HG03175 (cell line): ENCODE results near the gene ANAPC1.
"Not testable (repeated sequence)": the region's sequence is repeated elsewhere in the genome, so short reads cannot be mapped to it uniquely, and the experiment has no call there.

Source experiments
- ATAC-seq: cut with Tn5 transposase; IDR thresholded peaks from one replicate; pipeline ENCODE4 v1.9.1; 2021; ENCODE audit warnings: mild to moderate bottlenecking, moderate library complexity; ENCODE audit not compliant: unreplicated experiment

Gene ANAPC1

DNA sequence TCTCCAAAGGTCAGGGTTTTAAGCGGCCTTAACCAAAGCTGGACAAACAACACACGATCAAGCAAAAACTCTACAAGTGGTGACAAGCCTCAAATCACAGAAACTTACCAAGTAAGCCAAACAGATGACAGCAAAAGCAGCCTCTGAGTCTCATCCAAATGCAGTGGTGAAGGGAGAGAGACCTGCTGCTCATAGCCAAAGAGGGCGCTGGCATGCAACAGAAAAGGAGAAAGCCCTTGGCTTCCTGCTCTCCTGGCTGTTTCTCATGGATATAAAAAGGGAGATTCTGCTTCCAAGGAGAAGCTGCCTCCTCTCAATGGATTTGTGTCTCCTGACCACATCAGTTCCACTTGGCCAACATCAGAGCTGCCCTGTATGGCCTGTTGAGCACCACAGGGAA lies 142.5 kb downstream of the ANAPC1 start:
- not testable (repeated sequence) for ATAC-seq

DNA sequence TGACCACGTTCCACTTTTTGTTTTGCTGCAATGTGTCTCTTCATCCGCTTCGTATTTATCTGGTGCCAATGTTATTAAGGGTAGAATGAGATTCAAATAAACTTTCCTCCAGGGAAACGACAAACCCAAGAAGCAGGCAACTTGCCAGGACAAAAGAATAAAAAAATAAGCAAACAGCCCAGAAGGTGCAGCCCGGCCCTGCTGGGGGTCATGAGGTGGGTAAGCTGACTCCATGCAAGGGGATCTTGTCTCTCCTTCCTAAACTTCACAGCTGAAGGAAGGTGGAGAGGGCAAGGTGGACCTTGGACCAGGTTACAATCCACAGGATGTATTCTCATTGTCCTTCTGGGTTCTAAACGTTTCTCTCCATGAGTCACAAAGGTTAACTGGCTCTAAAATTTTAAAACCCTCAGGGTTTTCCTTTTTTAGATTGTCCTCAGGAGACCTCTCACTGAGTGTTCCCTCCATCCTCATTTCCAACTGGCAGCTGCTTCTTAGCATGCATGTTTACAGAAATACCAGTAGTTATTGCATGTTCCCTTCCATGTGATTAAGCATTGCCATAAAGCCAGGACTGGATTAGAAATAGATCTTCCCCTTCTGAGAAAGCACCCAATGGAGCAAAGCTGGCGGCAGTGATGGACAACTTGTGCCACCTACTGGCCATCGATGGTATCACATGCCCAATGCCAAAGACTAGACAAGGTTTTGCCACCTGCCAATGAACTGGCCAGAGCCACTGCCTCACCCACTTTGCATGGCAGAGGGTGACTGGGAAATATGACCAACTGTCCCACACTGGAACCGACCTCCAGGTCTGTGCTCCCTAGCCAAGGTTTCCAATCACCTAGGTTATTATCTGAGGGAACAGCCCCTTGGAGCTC lies 147.9 kb downstream of the ANAPC1 start:
- ATAC-seq = peak; percentile 60

DNA sequence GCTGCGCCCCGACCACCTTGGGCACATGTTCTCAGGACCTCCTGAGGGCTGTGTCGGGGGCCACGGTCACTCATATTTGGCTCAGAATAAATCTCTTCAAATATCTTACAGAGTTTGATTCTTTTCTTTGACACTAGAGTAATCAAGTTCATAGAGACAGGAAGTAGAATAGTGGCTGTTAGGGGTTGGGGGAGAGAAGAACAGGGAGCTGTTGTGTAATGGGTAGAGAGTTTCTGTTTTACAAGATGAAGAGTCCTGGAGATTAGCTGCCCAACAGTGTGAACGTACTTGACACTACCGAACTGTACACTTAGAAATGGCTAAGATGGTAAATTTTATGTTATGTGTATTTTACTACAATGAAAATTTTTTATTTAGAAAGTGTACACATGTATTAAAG lies 148.6 kb downstream of the ANAPC1 start:
- not testable (repeated sequence) for ATAC-seq

DNA sequence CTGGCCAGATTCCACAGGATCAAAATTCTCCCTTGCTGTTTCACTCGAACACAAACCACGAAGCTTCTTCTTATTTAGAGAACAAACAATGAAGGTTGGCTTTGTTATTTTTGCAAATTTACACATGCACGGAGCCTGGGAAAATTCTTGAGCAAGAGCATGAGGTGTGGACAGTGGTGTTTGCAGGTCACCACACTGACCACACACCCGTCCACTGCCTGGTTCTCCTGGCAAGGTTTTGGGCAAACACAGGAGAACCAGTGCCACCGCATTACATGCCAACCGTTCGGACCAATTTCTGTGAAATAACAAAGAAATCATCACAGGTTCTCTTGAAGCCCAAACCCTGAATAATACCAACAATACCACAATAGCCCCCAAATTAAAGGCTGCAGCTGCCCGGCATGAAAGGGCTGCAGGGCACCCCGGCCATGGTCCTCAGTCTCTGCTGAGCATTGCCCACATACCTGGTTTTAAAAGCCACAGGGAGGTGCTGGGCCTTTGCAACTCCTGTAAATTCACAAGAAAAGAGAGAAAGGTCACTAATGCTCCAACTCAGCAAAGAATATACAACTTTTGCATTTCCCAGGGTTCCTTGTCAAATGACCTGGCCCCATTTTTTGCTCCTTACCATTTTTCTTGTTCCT lies 154.1 kb downstream of the ANAPC1 start:
- ATAC-seq = not testable (repeated sequence)

DNA sequence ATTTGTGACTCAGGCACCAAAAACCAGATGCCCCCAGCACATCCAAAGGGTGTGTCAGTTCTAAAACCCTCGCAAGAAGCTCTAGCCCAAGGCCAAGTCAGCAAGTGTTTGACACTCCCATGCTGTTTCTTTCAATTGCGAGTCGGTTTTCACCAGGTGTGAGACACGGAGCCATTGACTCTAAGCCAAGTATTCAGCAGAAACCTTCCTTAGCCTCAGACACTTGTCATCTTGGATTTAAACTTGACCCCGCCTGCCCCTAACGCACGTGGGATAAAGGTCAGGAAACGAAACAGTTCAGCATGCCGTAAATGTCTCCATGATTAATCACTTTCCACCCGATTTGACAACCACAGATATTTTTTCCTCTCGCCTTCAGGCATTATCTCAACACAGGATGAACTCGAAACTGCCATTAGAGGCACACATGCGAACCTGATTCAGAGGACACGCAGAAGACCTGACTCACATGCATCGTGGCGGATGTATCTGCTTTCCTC lies 156.3 kb downstream of the ANAPC1 start:
- not testable (repeated sequence) for ATAC-seq

DNA sequence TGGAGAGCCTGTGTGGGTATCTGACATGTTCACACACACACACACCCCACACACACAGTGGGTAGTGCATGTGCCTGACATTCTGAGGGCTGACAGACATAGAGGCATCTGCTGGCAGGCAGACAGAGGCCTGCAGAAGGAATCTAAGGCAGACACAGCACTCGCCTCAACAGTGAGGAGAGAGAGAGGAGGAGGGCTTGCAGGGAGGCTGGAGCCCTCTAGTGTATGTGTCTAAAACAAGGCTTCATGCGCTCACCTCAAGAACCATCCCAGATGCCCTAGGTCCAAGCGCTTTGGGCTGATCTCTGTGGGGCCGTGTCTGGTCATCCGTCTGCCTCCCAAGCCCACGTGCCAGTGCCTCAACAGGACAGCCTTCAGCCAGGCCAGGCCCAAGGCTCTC lies 158.3 kb downstream of the ANAPC1 start:
- ATAC-seq = not testable (repeated sequence)

- not testable (repeated sequence) for ATAC-seq
Measured at GRCh38 chr2:111719610-111720009, 164.4 kb downstream of the ANAPC1 start.
